ENCODE data around the gene PTPRG.

DNA sequence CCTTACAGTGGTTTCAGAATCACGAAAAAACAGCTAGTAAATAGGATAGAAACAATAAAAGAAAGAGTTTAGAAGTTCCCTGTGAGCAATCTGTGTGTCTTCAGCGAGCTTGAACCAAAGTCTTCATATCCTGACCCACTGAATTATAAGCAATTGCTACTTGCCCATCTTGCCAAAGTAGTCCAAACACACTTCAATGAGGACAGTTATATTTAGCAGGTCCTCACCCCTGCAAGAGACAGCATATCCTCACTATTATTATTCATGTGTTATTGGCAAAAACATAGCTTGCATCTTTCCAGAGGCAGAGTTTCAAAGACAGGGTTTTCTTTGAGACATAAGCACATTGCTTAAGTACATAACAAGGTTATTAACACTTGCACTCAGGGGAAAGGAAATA, 734.2 kb downstream of the PTPRG start:
- TF ChIP-seq, protein P1, sequence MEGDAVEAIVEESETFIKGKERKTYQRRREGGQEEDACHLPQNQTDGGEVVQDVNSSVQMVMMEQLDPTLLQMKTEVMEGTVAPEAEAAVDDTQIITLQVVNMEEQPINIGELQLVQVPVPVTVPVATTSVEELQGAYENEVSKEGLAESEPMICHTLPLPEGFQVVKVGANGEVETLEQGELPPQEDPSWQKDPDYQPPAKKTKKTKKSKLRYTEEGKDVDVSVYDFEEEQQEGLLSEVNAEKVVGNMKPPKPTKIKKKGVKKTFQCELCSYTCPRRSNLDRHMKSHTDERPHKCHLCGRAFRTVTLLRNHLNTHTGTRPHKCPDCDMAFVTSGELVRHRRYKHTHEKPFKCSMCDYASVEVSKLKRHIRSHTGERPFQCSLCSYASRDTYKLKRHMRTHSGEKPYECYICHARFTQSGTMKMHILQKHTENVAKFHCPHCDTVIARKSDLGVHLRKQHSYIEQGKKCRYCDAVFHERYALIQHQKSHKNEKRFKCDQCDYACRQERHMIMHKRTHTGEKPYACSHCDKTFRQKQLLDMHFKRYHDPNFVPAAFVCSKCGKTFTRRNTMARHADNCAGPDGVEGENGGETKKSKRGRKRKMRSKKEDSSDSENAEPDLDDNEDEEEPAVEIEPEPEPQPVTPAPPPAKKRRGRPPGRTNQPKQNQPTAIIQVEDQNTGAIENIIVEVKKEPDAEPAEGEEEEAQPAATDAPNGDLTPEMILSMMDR (IDR thresholded peaks at IDR 0.05; ENCODE audit: low read depth, low read length): no peak
- no peak for TF ChIP-seq EZH2phosphoT487 (IDR thresholded peaks at IDR 0.05; ENCODE audit: low read depth)

Measured in OCI-LY3 (cell line).